ENCODE measurements around the gene GNG7. TPM values are rescaled to one million over a fixed set of nuclear protein-coding genes. Genes with fewer than 3 reads are reported as not detected.
A peak's percentile ranks its signal among the peaks of the same experiment; 100 is the strongest.

The GNG7 gene
- polyA plus RNA-seq, 3 donors = 1.1 to 1.6 (median 1.3) TPM

DNA sequence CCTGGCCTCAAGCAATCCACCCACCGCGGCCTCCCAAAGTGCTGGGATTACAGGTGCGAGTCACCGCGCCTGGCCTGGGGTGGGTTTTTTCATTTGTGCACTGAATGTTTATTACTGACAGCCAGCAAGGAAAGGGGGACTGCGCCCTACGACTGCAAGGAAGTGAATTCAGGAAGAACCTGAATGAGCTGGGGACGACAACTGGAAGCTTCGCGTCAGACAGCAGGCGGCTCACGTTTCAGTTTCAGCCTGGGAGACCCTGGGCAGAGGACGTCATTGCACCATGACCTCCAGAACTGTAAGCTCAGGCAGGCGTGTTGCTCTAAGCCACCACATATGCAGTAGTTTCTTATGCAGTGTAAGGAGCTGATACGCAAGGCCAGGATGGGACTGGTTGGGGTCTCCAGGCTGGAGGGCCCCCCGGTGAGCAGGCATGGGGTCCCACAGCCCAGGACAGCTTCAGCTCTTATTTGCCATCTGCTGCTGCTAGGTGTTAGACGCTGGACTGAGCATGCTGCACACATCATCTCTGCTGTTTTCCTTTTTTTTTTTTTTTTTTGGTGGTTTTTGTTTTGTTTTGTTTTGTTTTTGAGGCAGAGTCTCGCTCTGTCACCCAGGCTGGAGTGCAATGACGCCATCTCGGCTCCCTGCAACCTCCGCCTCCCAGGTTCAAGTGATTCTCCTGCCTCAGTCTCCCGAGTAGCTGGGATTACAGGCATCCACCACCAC lies 160.0 kb downstream of the GNG7 start:
- Mint-ChIP-seq H3K4me3 (peak overlapping the region; percentile 57 to 73), H3K36me3 (no peaks in the 10 kb centered on the region), H3K9me3 (peaks cover 0 to 4% (median 0%) of the 10 kb centered on the region in 7 donors), H3K4me1 (peaks cover 32% of the 10 kb centered on the region), H3K27ac (peak overlapping the region in 5 of 7 donors; percentile 65 to 86 (median 82)), H3K27me3 (ENCODE audit: low read depth in 3 of 3) (peaks cover 4 to 7% (median 5%) of the 10 kb centered on the region in 3 donors)
- no peak overlapping the region for H3K27ac ChIP-seq (ENCODE audit: low read depth in 1 of 2, low read length in 2 of 2)
- no peaks in the 10 kb centered on the region for H3K36me3 ChIP-seq (replicated peaks in 1 of 2; ENCODE audit: control insufficient read depth in 1 of 2, insufficient read depth in 2 of 2, low read length in 2 of 2)
- DNase-seq = peak; percentile 47 to 79 (median 65)
- no peaks in the 10 kb centered on the region for H4K20me1 ChIP-seq (ENCODE audit: insufficient read depth, low read length)
- no peaks in the 10 kb centered on the region for H3K27me3 ChIP-seq (ENCODE audit: control insufficient read depth in 2 of 2, insufficient read depth in 2 of 2, low read length in 2 of 2)
- no peak overlapping the region for H2AFZ ChIP-seq (ENCODE audit: insufficient read depth, low read depth, low read length, poor library complexity, severe bottlenecking)
- intact Hi-C loops (cut with micrococcal nuclease) = loop anchor here (5.0 kb wide), 2 partner anchors 35 to 70 kb away; no protein-coding TSS in a partner anchor
- H3K79me2 ChIP-seq (ENCODE audit: insufficient read depth, low read length) = no peaks in the 10 kb centered on the region
- TF ChIP-seq CTCF (IDR thresholded peaks at IDR 0.05) = no peak
- H3K9me3 ChIP-seq (replicated peaks in 1 of 2; ENCODE audit: control insufficient read depth in 1 of 2, insufficient read depth in 1 of 2, low read length in 2 of 2) = no peaks in the 10 kb centered on the region
- peak overlapping the region; percentile 12 for H3K4me2 ChIP-seq (replicated peaks; ENCODE audit: extremely low read depth, low read length, poor library complexity, severe bottlenecking)
- H3K4me1 ChIP-seq (ENCODE audit: control insufficient read depth in 1 of 2, insufficient read depth in 2 of 2, low read length in 2 of 2) = peaks cover 33% of the 10 kb centered on the region in 2 donors
- WGBS (ENCODE audit: insufficient coverage) = 44% methylated on average over 15 of the region's 22 CpGs
- H3K4me3 ChIP-seq (replicated peaks in 1 of 3; ENCODE audit: low read depth in 2 of 3, low read length in 3 of 3) = no peak overlapping the region
- no peak overlapping the region for H3K9ac ChIP-seq (ENCODE audit: insufficient read depth, low read length, poor library complexity, severe bottlenecking)

GRCh38 chr19:2540646-2541454 lies 161.6 kb downstream of the GNG7 start:
- no peak overlapping the region for H3K4me3 ChIP-seq (replicated peaks in 1 of 3; ENCODE audit: low read depth in 2 of 3, low read length in 3 of 3)
- H3K4me3 Mint-ChIP-seq = no peak overlapping the region
- no peak overlapping the region for H3K27ac ChIP-seq (ENCODE audit: low read depth in 1 of 2, low read length in 2 of 2)
- intact Hi-C loops (cut with micrococcal nuclease) = loop anchor here (5.0 kb wide), 2 partner anchors 34 to 71 kb away; no protein-coding TSS in a partner anchor
- H3K27me3 Mint-ChIP-seq (ENCODE audit: low read depth in 3 of 3) = peaks cover 2 to 7% (median 5%) of the 10 kb centered on the region in 3 donors
- H3K4me1 ChIP-seq (ENCODE audit: control insufficient read depth in 1 of 2, insufficient read depth in 2 of 2, low read length in 2 of 2) = peaks cover 23 to 28% of the 10 kb centered on the region in 2 donors
- no peak overlapping the region for H2AFZ ChIP-seq (ENCODE audit: insufficient read depth, low read depth, low read length, poor library complexity, severe bottlenecking)
- no peak for DNase-seq
- H3K9ac ChIP-seq (ENCODE audit: insufficient read depth, low read length, poor library complexity, severe bottlenecking) = no peak overlapping the region
- peaks cover 26% of the 10 kb centered on the region for H3K4me1 Mint-ChIP-seq
- H3K27ac Mint-ChIP-seq = no peak overlapping the region
- no peaks in the 10 kb centered on the region for H3K27me3 ChIP-seq (ENCODE audit: control insufficient read depth in 2 of 2, insufficient read depth in 2 of 2, low read length in 2 of 2)
- no peaks in the 10 kb centered on the region for H3K9me3 ChIP-seq (replicated peaks in 1 of 2; ENCODE audit: control insufficient read depth in 1 of 2, insufficient read depth in 1 of 2, low read length in 2 of 2)
- WGBS (ENCODE audit: insufficient coverage) = 97% methylated on average over 35 of the region's 35 CpGs
- TF ChIP-seq CTCF (IDR thresholded peaks at IDR 0.05) = no peak
- no peaks in the 10 kb centered on the region for H4K20me1 ChIP-seq (ENCODE audit: insufficient read depth, low read length)
- no peak overlapping the region for H3K4me2 ChIP-seq (replicated peaks; ENCODE audit: extremely low read depth, low read length, poor library complexity, severe bottlenecking)
- peaks cover 0 to under 1% (median 0%) of the 10 kb centered on the region in 7 donors for H3K9me3 Mint-ChIP-seq
- no peaks in the 10 kb centered on the region for H3K36me3 ChIP-seq (replicated peaks in 1 of 2; ENCODE audit: control insufficient read depth in 1 of 2, insufficient read depth in 2 of 2, low read length in 2 of 2)
- no peaks in the 10 kb centered on the region for H3K79me2 ChIP-seq (ENCODE audit: insufficient read depth, low read length)
- H3K36me3 Mint-ChIP-seq = no peaks in the 10 kb centered on the region
